ENCODE results near the gene ZNF324. TPM values are rescaled to one million over a fixed set of nuclear protein-coding genes. Genes with fewer than 3 reads are reported as not detected.
A peak's percentile ranks its signal among the peaks of the same experiment; 100 is the strongest.

The ZNF324 gene
- total and polyA plus RNA-seq, 9 of the 15 experiments (the other 6 are each of a cell fraction or from before 2014, with no cell fraction given), result 0.92 to 16.4 (median 5.3) TPM

DNA sequence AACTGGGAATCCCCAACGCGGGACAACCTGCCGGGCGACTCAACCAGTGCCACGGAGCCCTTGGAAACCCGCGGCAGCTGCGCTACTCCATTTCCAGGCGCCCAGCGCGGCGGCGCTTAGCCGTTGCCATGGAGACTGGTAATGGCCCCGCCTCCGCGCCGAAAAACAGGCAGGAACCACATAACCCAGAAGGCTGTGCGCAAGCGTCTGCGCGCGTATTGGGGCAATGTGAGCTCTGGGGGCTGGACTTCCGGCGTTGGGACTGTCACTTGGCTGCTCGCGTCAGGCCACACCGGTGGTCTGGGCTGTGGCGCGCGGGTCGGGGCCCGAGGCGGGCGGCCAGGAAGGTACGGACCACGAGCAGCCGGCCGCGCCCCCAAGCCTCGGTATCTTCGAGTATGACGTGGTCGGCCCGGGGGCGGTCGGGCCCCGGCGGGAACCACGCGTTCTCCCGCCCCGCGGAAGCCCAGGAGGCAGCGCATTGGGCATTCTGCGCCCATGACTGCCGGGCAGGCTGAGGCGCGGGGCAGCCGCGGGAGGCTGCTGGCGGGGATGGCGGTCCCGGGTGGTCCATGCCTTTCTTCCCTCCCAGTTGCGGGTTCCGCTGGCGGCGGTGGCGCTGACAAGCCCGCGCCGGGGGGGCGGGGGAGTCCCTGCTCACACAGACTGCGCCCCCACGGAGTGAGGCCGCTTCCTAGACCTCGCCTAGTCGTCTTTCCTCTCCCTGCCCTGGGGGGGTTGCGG lies 15.3 kb upstream of the ZNF324 start, which contains the start of gene ZNF324B (continued):
- TF ChIP-seq YY1 (IDR thresholded peaks at IDR 0.05; ENCODE audit: borderline replicate concordance in 1 of 3, control insufficient read depth in 1 of 3, extremely low read depth in 1 of 3, insufficient read depth in 3 of 3, insufficient read length in 1 of 3, insufficient replicate concordance in 2 of 3, low read depth in 1 of 3, low read length in 2 of 3) (peak in 2 of 3 experiments; percentile 75 to 85), FOXK2 (conservative IDR thresholded peaks at IDR 0.05 in 1 of 2, IDR thresholded peaks at IDR 0.05 in 1 of 2; ENCODE audit: low read depth in 2 of 2) (peak in 1 of 2 experiments; percentile 59; a peak in 1 of 4 replicates), HNRNPL (IDR thresholded peaks at IDR 0.05; ENCODE audit: low read depth, low read length) (0 out of 2 replicates have a peak, but pooled peaks have one; percentile 28)

DNA sequence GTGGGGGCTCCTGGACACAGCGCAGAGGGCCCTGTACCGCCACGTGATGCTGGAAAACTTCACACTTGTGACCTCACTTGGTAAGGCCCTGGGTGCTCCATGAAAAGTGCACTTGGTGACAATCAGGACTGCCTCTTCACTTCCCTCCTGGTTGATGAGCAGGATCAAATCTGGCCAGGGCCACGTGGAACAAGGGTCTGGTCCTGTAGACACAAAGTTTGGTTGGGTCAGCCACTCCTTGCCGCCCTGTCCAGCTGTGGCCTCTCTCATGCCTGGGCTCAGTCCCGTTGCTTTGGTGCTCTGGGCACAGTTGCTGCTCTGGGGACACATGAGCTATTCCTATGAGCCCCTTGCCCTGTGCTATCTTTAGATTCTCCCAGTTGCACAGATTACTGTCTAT lies 13.1 kb upstream of the ZNF324 start:
- Histone ChIP-seq H2AFZ (ENCODE audit: low read depth, low read length) (no peak overlapping the region), H3K4me3 (no peak overlapping the region), H3K4me1 (replicated peaks in 1 of 2; ENCODE audit: control insufficient read depth in 2 of 2, insufficient read depth in 2 of 2, low read length in 2 of 2) (peaks cover 4 to 15% of the 10 kb centered on the region in 2 experiments; a peak in 4 of 5 replicates), H3K4me2 (ENCODE audit: insufficient read depth, low read length) (no peak overlapping the region), H3K27ac (ENCODE audit: extremely low read depth, low read depth, low read length) (no peak overlapping the region), H3K27me3 (ENCODE audit: control insufficient read depth in 2 of 2, insufficient read depth in 2 of 2, low read length in 2 of 2) (no peaks in the 10 kb centered on the region), H3K9me3 (replicated peaks; ENCODE audit: control insufficient read depth, insufficient read depth, low read depth, low read length) (peaks cover 12% of the 10 kb centered on the region), H4K20me1 (replicated peaks; ENCODE audit: control insufficient read depth, insufficient read depth, low read length) (no peaks in the 10 kb centered on the region), H3K79me2 (ENCODE audit: control insufficient read depth, insufficient read depth, low read length) (peaks cover 8% of the 10 kb centered on the region; the same call in 2 of the 3 replicates), H3K36me3 (ENCODE audit: control insufficient read depth, insufficient read depth, low read length) (peaks cover 32% of the 10 kb centered on the region; the same call in 1 of the 3 replicates), H3K9me1 (ENCODE audit: control insufficient read depth, insufficient read depth, low read length) (no peaks in the 10 kb centered on the region), H3K9ac (ENCODE audit: insufficient read depth in 1 of 2, low read depth in 2 of 2, low read length in 2 of 2) (no peak overlapping the region)
- BruUV-seq (replicated peaks), result no TSS peak
- intact Hi-C loops (cut with micrococcal nuclease), result no loop called here
- FAIRE-seq, result peak; percentile 62
- DNase-seq (ENCODE audit: extremely low read depth in 1 of 4, low spot score in 3 of 4), result no peak
- 84% methylated on average over 6 of the region's 6 CpGs for WGBS (ENCODE audit: insufficient coverage, low coverage, missing lambda C conversion rate)
- CTCF ChIA-PET (ENCODE audit: low intra/inter-chr PET ratio), result no interaction called here
- no peak for ATAC-seq
- POLR2A ChIA-PET, result no interaction called here
- in situ Hi-C loops (cut with MboI), result no loop called here
- TF ChIP-seq, protein P1, sequence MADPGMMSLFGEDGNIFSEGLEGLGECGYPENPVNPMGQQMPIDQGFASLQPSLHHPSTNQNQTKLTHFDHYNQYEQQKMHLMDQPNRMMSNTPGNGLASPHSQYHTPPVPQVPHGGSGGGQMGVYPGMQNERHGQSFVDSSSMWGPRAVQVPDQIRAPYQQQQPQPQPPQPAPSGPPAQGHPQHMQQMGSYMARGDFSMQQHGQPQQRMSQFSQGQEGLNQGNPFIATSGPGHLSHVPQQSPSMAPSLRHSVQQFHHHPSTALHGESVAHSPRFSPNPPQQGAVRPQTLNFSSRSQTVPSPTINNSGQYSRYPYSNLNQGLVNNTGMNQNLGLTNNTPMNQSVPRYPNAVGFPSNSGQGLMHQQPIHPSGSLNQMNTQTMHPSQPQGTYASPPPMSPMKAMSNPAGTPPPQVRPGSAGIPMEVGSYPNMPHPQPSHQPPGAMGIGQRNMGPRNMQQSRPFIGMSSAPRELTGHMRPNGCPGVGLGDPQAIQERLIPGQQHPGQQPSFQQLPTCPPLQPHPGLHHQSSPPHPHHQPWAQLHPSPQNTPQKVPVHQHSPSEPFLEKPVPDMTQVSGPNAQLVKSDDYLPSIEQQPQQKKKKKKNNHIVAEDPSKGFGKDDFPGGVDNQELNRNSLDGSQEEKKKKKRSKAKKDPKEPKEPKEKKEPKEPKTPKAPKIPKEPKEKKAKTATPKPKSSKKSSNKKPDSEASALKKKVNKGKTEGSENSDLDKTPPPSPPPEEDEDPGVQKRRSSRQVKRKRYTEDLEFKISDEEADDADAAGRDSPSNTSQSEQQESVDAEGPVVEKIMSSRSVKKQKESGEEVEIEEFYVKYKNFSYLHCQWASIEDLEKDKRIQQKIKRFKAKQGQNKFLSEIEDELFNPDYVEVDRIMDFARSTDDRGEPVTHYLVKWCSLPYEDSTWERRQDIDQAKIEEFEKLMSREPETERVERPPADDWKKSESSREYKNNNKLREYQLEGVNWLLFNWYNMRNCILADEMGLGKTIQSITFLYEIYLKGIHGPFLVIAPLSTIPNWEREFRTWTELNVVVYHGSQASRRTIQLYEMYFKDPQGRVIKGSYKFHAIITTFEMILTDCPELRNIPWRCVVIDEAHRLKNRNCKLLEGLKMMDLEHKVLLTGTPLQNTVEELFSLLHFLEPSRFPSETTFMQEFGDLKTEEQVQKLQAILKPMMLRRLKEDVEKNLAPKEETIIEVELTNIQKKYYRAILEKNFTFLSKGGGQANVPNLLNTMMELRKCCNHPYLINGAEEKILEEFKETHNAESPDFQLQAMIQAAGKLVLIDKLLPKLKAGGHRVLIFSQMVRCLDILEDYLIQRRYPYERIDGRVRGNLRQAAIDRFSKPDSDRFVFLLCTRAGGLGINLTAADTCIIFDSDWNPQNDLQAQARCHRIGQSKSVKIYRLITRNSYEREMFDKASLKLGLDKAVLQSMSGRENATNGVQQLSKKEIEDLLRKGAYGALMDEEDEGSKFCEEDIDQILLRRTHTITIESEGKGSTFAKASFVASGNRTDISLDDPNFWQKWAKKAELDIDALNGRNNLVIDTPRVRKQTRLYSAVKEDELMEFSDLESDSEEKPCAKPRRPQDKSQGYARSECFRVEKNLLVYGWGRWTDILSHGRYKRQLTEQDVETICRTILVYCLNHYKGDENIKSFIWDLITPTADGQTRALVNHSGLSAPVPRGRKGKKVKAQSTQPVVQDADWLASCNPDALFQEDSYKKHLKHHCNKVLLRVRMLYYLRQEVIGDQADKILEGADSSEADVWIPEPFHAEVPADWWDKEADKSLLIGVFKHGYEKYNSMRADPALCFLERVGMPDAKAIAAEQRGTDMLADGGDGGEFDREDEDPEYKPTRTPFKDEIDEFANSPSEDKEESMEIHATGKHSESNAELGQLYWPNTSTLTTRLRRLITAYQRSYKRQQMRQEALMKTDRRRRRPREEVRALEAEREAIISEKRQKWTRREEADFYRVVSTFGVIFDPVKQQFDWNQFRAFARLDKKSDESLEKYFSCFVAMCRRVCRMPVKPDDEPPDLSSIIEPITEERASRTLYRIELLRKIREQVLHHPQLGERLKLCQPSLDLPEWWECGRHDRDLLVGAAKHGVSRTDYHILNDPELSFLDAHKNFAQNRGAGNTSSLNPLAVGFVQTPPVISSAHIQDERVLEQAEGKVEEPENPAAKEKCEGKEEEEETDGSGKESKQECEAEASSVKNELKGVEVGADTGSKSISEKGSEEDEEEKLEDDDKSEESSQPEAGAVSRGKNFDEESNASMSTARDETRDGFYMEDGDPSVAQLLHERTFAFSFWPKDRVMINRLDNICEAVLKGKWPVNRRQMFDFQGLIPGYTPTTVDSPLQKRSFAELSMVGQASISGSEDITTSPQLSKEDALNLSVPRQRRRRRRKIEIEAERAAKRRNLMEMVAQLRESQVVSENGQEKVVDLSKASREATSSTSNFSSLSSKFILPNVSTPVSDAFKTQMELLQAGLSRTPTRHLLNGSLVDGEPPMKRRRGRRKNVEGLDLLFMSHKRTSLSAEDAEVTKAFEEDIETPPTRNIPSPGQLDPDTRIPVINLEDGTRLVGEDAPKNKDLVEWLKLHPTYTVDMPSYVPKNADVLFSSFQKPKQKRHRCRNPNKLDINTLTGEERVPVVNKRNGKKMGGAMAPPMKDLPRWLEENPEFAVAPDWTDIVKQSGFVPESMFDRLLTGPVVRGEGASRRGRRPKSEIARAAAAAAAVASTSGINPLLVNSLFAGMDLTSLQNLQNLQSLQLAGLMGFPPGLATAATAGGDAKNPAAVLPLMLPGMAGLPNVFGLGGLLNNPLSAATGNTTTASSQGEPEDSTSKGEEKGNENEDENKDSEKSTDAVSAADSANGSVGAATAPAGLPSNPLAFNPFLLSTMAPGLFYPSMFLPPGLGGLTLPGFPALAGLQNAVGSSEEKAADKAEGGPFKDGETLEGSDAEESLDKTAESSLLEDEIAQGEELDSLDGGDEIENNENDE (IDR thresholded peaks at IDR 0.05; ENCODE audit: low read depth, low read length), result no peak
- TF ChIP-seq YY1 (IDR thresholded peaks at IDR 0.05; ENCODE audit: borderline replicate concordance in 1 of 3, control insufficient read depth in 1 of 3, extremely low read depth in 1 of 3, insufficient read depth in 3 of 3, insufficient read length in 1 of 3, insufficient replicate concordance in 2 of 3, low read depth in 1 of 3, low read length in 2 of 3) (no peak), GTF2E2 (tag; IDR thresholded peaks at IDR 0.05) (no peak), HDAC6 (IDR thresholded peaks at IDR 0.05; ENCODE audit: low read depth, low read length) (no peak), ZNF121 (CRISPR knock-in tag; conservative IDR thresholded peaks at IDR 0.05) (no peak)

Measured in K562 (cell line).